Measurements from ENCODE around the gene RPLP2. TPM values are rescaled to one million over a fixed set of nuclear protein-coding genes. Genes with fewer than 3 reads are reported as not detected.

Gene RPLP2
- total RNA-seq, 1 donor from 2014 or later, result 211 TPM

- DNase-seq (ENCODE audit: low read depth) (peak; percentile 45), FAIRE-seq (no peak)
- peaks cover 15% of the 10 kb centered on the region for H3K36me3 ChIP-seq (ENCODE audit: control insufficient read depth, insufficient read depth, low read length)
- no peaks in the 10 kb centered on the region for H3K27me3 ChIP-seq (ENCODE audit: control insufficient read depth, insufficient read depth, low read length)
- no peak for TF ChIP-seq CTCF (IDR thresholded peaks at IDR 0.05; ENCODE audit: insufficient read depth, low read length, severe bottlenecking)
- H3K4me3 ChIP-seq (ENCODE audit: low read depth, low read length), result peak overlapping the region; percentile 73
These were observed 9.6 kb downstream of the RPLP2 start for GRCh38 chr11:819129-819931.

- DNase-seq (ENCODE audit: low read depth) (peak; percentile 66), FAIRE-seq (no peak)
- no peak for TF ChIP-seq CTCF (IDR thresholded peaks at IDR 0.05; ENCODE audit: insufficient read depth, low read length, severe bottlenecking)
- peaks cover 17% of the 10 kb centered on the region for H3K36me3 ChIP-seq (ENCODE audit: control insufficient read depth, insufficient read depth, low read length)
- H3K27me3 ChIP-seq (ENCODE audit: control insufficient read depth, insufficient read depth, low read length), result no peaks in the 10 kb centered on the region
- peak overlapping the region; percentile 73 for H3K4me3 ChIP-seq (ENCODE audit: low read depth, low read length)
These were observed 10.3 kb downstream of the RPLP2 start for GRCh38 chr11:819943-820649.

GRCh38 chr11:820655-821511, 11.1 kb downstream of the RPLP2 start:
- H3K4me3 ChIP-seq (ENCODE audit: low read depth, low read length), result peak overlapping the region; percentile 73
- H3K27me3 ChIP-seq (ENCODE audit: control insufficient read depth, insufficient read depth, low read length), result no peaks in the 10 kb centered on the region
- DNase-seq (ENCODE audit: low read depth) (peak; percentile 49), FAIRE-seq (no peak)
- peaks cover 18% of the 10 kb centered on the region for H3K36me3 ChIP-seq (ENCODE audit: control insufficient read depth, insufficient read depth, low read length)
- TF ChIP-seq CTCF (IDR thresholded peaks at IDR 0.05; ENCODE audit: insufficient read depth, low read length, severe bottlenecking), result no peak

- peaks cover 18% of the 10 kb centered on the region for H3K36me3 ChIP-seq (ENCODE audit: control insufficient read depth, insufficient read depth, low read length)
- DNase-seq (ENCODE audit: low read depth) (no peak), FAIRE-seq (no peak)
- no peak overlapping the region for H3K4me3 ChIP-seq (ENCODE audit: low read depth, low read length)
- TF ChIP-seq CTCF (IDR thresholded peaks at IDR 0.05; ENCODE audit: insufficient read depth, low read length, severe bottlenecking), result no peak
- H3K27me3 ChIP-seq (ENCODE audit: control insufficient read depth, insufficient read depth, low read length), result no peaks in the 10 kb centered on the region
These were observed 12.0 kb downstream of the RPLP2 start for GRCh38 chr11:821512-822371.

Data from bronchial epithelial cell (primary cell).